ENCODE results near the gene TRIO. TPM values are rescaled to one million over a fixed set of nuclear protein-coding genes. Genes with fewer than 3 reads are reported as not detected.

TRIO gene
- total and polyA plus RNA-seq, 4 donors: 22.0 to 374 (median 191) TPM

DNA sequence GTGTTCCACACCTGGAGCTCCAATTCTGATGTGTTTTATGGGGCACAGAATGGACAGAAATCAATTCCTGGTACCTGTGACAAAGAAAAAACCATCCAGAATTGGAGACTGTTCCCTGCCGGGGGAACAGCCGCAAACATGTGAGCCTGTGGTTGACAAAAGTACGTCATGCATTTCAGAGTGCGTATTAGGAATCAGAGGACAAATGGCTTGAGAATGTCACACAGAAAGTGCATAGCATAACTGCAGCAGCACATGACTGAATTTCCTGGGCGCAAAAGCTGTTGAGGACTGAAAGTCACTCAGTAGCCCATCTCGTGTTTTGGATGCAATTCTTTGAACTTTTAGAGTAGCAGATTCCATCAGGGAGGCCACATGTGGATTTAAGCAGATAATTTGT is 85.1 kb downstream of the TRIO start:
- no peak overlapping the region for H3K27ac ChIP-seq (ENCODE audit: low read depth in 1 of 2, low read length in 2 of 2)
- DNase-seq (no peak), ATAC-seq (ENCODE audit: low FRiP score) (no peak)
- peaks cover 0 to 1% of the 10 kb centered on the region in 2 donors for H3K4me1 ChIP-seq (ENCODE audit: control insufficient read depth in 1 of 2, insufficient read depth in 2 of 2, low read length in 2 of 2)
- no peaks in the 10 kb centered on the region for H3K9me3 ChIP-seq (ENCODE audit: control insufficient read depth, low read length)
- no peak overlapping the region for H3K4me3 ChIP-seq (ENCODE audit: low read length in 2 of 2)
- no peaks in the 10 kb centered on the region for H3K27me3 ChIP-seq (ENCODE audit: control insufficient read depth in 1 of 2, insufficient read depth in 2 of 2, low read length in 1 of 2)
- H3K36me3 ChIP-seq (ENCODE audit: control insufficient read depth in 1 of 2, insufficient read depth in 2 of 2, low read length in 1 of 2): no peaks in the 10 kb centered on the region
- 86 to 88% methylated on average over 6 of the region's 6 CpGs for WGBS, 2 donors
- intact Hi-C loops (cut with DNase I): no loop called here

DNA sequence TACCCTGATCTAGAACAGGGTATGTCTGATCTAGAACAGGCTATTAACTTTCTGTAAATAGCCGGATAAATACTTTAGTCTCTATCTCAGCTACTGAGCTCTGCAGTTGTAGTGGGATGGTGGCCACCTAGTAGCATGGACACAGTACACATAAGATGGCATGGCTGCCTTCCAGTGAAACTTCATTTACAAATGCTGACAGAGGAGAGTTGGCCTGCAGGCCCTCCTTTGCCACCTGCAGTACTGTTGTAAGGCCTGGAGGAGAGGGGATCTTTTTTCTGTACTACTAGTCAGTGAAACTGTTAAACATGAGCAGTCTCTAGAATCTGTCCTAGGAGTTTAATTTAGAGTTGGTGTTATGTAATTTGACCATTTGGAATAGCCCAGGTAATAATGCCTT is 86.0 kb downstream of the TRIO start:
- Histone ChIP-seq H3K9me3 (ENCODE audit: control insufficient read depth, low read length) (no peaks in the 10 kb centered on the region), H3K36me3 (ENCODE audit: control insufficient read depth in 1 of 2, insufficient read depth in 2 of 2, low read length in 1 of 2) (no peaks in the 10 kb centered on the region), H3K4me1 (ENCODE audit: control insufficient read depth in 1 of 2, insufficient read depth in 2 of 2, low read length in 2 of 2) (peaks cover 0 to 1% of the 10 kb centered on the region in 2 donors), H3K27me3 (ENCODE audit: control insufficient read depth in 1 of 2, insufficient read depth in 2 of 2, low read length in 1 of 2) (no peaks in the 10 kb centered on the region), H3K27ac (ENCODE audit: low read depth in 1 of 2, low read length in 2 of 2) (no peak overlapping the region), H3K4me3 (ENCODE audit: low read length in 2 of 2) (no peak overlapping the region)
- intact Hi-C loops (cut with DNase I): no loop called here
- 79 to 87% methylated on average over 1 of the region's 1 CpG for WGBS, 2 donors
- ATAC-seq (ENCODE audit: low FRiP score) (no peak), DNase-seq (no peak)

DNA sequence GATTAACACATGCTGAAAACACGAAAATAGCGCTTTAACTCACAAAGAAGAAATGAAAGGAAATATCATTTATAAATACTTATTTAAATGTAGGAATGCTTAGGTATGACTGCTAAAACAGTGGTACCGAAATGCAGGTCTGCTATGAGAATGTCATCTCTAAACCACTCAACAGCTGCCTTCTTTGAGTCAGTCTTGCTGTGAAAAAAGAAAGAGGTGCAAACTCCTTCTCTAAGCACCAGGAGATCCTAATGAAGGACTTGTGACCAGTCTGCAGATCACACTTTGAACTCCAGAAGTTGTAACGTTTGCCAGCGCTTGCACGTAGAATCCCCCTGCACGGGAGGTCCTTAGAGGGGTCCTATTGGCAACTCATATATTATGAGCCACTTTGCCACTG is 86.6 kb downstream of the TRIO start:
- Histone ChIP-seq H3K27ac (ENCODE audit: low read depth in 1 of 2, low read length in 2 of 2) (no peak overlapping the region), H3K4me3 (ENCODE audit: low read length in 2 of 2) (no peak overlapping the region), H3K4me1 (ENCODE audit: control insufficient read depth in 1 of 2, insufficient read depth in 2 of 2, low read length in 2 of 2) (peaks cover 0 to 1% of the 10 kb centered on the region in 2 donors), H3K9me3 (ENCODE audit: control insufficient read depth, low read length) (no peaks in the 10 kb centered on the region), H3K27me3 (ENCODE audit: control insufficient read depth in 1 of 2, insufficient read depth in 2 of 2, low read length in 1 of 2) (no peaks in the 10 kb centered on the region), H3K36me3 (ENCODE audit: control insufficient read depth in 1 of 2, insufficient read depth in 2 of 2, low read length in 1 of 2) (no peaks in the 10 kb centered on the region)
- intact Hi-C loops (cut with DNase I): no loop called here
- WGBS, 2 donors: 85% methylated on average over 7 of the region's 7 CpGs
- DNase-seq: no peak
- ATAC-seq (ENCODE audit: low FRiP score): no peak

DNA sequence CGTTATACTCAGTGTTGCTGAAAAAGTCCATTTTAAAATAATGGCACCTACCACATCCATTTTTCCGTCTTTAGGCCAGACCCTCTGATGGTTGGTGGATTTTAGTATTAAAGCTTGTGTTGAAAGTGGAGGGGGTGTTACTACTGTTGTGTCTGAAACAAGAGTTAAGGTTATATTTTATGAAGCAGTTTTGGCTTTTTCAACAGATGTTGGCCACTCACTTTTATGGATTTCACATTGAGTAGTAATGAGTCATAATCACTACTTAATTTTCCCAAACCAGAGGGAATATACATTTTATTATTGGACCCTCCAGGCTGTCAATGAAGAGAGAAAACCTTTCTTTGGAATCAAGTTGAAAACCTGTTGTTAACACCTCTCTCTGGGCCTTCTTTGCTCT is 88.0 kb downstream of the TRIO start:
- no peak for DNase-seq
- H3K36me3 ChIP-seq (ENCODE audit: control insufficient read depth in 1 of 2, insufficient read depth in 2 of 2, low read length in 1 of 2): no peaks in the 10 kb centered on the region
- no peak for ATAC-seq (ENCODE audit: low FRiP score)
- intact Hi-C loops (cut with DNase I): no loop called here
- H3K4me1 ChIP-seq (ENCODE audit: control insufficient read depth in 1 of 2, insufficient read depth in 2 of 2, low read length in 2 of 2): peaks cover 0 to 1% of the 10 kb centered on the region in 2 donors
- no peaks in the 10 kb centered on the region for H3K9me3 ChIP-seq (ENCODE audit: control insufficient read depth, low read length)
- H3K27me3 ChIP-seq (ENCODE audit: control insufficient read depth in 1 of 2, insufficient read depth in 2 of 2, low read length in 1 of 2): no peaks in the 10 kb centered on the region
- 93 to 94% methylated on average over 2 of the region's 2 CpGs for WGBS, 2 donors
- no peak overlapping the region for H3K4me3 ChIP-seq (ENCODE audit: low read length in 2 of 2)
- no peak overlapping the region for H3K27ac ChIP-seq (ENCODE audit: low read depth in 1 of 2, low read length in 2 of 2)

DNA sequence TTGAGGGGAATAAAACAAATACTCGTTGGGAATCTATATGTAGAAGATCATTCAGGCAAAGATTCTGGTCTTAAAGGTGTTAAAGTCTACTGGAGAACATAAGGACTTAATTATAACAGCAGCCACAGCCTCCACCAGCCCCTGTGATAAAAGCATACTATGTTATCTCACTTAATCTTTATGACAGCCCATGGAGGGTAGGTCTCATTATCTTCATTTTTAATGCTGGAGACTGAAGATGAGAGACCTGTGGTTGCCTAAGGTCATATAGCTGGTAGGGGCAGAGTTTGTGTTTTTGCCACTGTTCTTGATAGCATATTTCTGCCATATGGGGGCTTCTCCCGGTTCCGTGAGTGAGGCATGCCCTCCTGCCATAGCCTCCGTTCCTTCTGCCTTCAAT is 88.7 kb downstream of the TRIO start:
- DNase-seq: no peak
- H3K4me3 ChIP-seq (ENCODE audit: low read length in 2 of 2): no peak overlapping the region
- WGBS, 2 donors: 89 to 91% methylated on average over 4 of the region's 4 CpGs
- H3K27me3 ChIP-seq (ENCODE audit: control insufficient read depth in 1 of 2, insufficient read depth in 2 of 2, low read length in 1 of 2): no peaks in the 10 kb centered on the region
- H3K36me3 ChIP-seq (ENCODE audit: control insufficient read depth in 1 of 2, insufficient read depth in 2 of 2, low read length in 1 of 2): no peaks in the 10 kb centered on the region
- no peak for ATAC-seq (ENCODE audit: low FRiP score)
- intact Hi-C loops (cut with DNase I): no loop called here
- H3K9me3 ChIP-seq (ENCODE audit: control insufficient read depth, low read length): no peaks in the 10 kb centered on the region
- H3K4me1 ChIP-seq (ENCODE audit: control insufficient read depth in 1 of 2, insufficient read depth in 2 of 2, low read length in 2 of 2): peaks cover 0 to 4% of the 10 kb centered on the region in 2 donors
- no peak overlapping the region for H3K27ac ChIP-seq (ENCODE audit: low read depth in 1 of 2, low read length in 2 of 2)

DNA sequence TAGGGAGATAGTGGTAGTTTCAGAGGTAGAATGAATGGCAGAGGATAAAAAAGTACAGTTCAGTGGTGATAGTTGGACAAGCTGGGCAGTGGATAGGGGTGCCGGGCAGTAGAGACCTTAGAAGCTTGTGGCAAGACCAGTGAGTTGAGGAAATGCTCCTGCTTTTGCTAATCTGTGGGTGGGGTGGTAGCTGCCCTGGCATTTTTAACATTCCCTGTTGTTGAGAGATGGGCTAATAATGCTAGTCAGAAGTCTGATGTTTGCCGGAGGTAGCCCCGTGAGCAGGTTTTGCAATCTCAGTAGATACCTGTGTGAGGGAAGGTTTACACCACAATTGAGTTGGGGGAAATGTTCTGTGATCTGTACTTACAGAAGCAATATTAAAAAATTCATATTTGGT is 91.1 kb downstream of the TRIO start:
- intact Hi-C loops (cut with DNase I): no loop called here
- Histone ChIP-seq H3K27ac (ENCODE audit: low read depth in 1 of 2, low read length in 2 of 2) (no peak overlapping the region), H3K9me3 (ENCODE audit: control insufficient read depth, low read length) (no peaks in the 10 kb centered on the region), H3K4me3 (ENCODE audit: low read length in 2 of 2) (no peak overlapping the region), H3K36me3 (ENCODE audit: control insufficient read depth in 1 of 2, insufficient read depth in 2 of 2, low read length in 1 of 2) (no peaks in the 10 kb centered on the region), H3K27me3 (ENCODE audit: control insufficient read depth in 1 of 2, insufficient read depth in 2 of 2, low read length in 1 of 2) (no peaks in the 10 kb centered on the region), H3K4me1 (ENCODE audit: control insufficient read depth in 1 of 2, insufficient read depth in 2 of 2, low read length in 2 of 2) (peaks cover 0 to 4% of the 10 kb centered on the region in 2 donors)
- ATAC-seq (ENCODE audit: low FRiP score) (no peak), DNase-seq (no peak)
- 87 to 94% methylated on average over 3 of the region's 3 CpGs for WGBS, 2 donors

DNA sequence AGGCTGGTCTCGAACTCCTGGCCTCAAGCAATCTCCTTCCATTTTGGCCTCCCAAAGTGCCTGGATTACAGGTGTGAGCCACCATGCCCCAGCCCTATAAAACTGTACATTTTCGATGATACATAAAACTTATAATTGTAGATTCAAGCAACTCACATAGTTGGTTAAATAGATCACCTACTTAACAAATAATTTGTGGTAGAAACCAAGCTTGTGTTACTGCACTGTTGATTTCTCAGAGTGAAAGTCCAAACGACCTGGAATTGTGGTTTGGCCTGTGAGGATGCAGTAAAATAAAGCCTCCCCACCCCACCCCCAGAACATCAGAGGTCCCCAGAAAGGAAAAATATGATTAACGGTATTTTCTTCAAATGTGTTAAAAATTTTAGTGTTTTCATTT is 92.7 kb downstream of the TRIO start:
- no peak overlapping the region for H3K4me3 ChIP-seq (ENCODE audit: low read length in 2 of 2)
- no peak for DNase-seq
- no peaks in the 10 kb centered on the region for H3K36me3 ChIP-seq (ENCODE audit: control insufficient read depth in 1 of 2, insufficient read depth in 2 of 2, low read length in 1 of 2)
- H3K27me3 ChIP-seq (ENCODE audit: control insufficient read depth in 1 of 2, insufficient read depth in 2 of 2, low read length in 1 of 2): no peaks in the 10 kb centered on the region
- H3K9me3 ChIP-seq (ENCODE audit: control insufficient read depth, low read length): no peaks in the 10 kb centered on the region
- WGBS, 2 donors: 87% methylated on average over 4 of the region's 4 CpGs
- H3K4me1 ChIP-seq (ENCODE audit: control insufficient read depth in 1 of 2, insufficient read depth in 2 of 2, low read length in 2 of 2): peaks cover 3 to 5% of the 10 kb centered on the region in 2 donors
- H3K27ac ChIP-seq (ENCODE audit: low read depth in 1 of 2, low read length in 2 of 2): no peak overlapping the region
- intact Hi-C loops (cut with DNase I): no loop called here
- ATAC-seq (ENCODE audit: low FRiP score): no peak

DNA sequence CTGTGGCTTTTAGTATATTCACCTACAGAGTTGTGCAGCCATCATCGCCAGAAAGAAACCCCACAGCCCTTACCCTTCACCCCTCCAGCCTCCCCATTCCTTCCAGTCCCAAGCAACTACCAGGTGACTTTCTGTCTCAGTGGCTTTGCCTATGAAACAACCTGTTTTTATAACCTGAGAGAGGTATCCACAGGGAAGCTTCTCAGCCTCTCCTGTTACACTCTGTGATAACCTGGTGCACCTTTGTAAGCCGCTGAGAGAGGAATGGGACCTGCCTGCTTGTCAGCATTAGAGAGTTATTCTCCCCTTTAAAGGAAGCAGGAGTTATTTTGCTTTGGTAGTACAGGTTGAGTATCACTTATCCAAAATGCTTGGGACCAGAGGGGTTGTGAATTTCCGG is 93.6 kb downstream of the TRIO start:
- Histone ChIP-seq H3K4me1 (ENCODE audit: control insufficient read depth in 1 of 2, insufficient read depth in 2 of 2, low read length in 2 of 2) (peaks cover 3 to 5% of the 10 kb centered on the region in 2 donors), H3K27me3 (ENCODE audit: control insufficient read depth in 1 of 2, insufficient read depth in 2 of 2, low read length in 1 of 2) (no peaks in the 10 kb centered on the region), H3K4me3 (ENCODE audit: low read length in 2 of 2) (no peak overlapping the region), H3K27ac (ENCODE audit: low read depth in 1 of 2, low read length in 2 of 2) (no peak overlapping the region), H3K9me3 (ENCODE audit: control insufficient read depth, low read length) (no peaks in the 10 kb centered on the region), H3K36me3 (ENCODE audit: control insufficient read depth in 1 of 2, insufficient read depth in 2 of 2, low read length in 1 of 2) (no peaks in the 10 kb centered on the region)
- DNase-seq (no peak), ATAC-seq (ENCODE audit: low FRiP score) (no peak)
- intact Hi-C loops (cut with DNase I): no loop called here
- 93 to 94% methylated on average over 3 of the region's 3 CpGs for WGBS, 2 donors

DNA sequence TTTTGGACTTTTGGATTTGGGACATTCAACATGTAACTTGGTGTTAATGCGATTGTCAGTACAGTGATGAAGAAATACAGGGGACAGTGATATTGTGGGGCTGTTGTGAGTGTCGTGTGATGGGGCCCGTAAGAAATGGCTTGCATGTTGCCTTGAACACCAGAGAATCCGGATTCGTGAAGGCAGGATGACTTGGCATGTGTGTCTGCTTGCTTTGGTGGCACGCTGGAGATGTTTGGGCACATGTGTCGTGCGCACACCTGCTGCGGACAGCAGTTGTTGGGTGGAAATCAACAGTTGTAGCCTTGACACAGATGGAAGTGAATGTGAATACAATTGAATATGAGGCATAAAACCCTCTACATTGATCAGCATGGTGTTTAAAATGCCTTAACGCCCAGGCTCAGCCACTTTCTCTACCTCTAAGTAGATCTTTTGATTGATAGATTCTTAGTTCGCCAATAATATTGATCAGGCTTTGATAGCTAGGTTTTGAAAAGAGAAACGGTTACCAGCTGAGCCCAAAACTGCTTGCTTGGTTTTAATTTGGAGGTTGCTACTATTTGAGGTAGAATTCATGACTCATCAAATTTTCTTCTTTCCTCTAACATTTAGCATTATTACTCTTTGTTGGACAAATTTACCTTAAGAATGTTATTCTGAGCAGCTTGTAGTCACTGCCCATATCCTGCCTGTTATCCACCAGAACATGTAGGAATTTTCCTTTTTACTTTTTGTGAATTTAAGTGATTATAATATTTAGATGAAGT is 94.4 kb downstream of the TRIO start:
- H3K4me1 ChIP-seq (ENCODE audit: control insufficient read depth in 1 of 2, insufficient read depth in 2 of 2, low read length in 2 of 2): peaks cover 3 to 5% of the 10 kb centered on the region in 2 donors
- no peaks in the 10 kb centered on the region for H3K36me3 ChIP-seq (ENCODE audit: control insufficient read depth in 1 of 2, insufficient read depth in 2 of 2, low read length in 1 of 2)
- DNase-seq: no peak
- no peak for ATAC-seq (ENCODE audit: low FRiP score)
- intact Hi-C loops (cut with DNase I): no loop called here
- H3K27me3 ChIP-seq (ENCODE audit: control insufficient read depth in 1 of 2, insufficient read depth in 2 of 2, low read length in 1 of 2): no peaks in the 10 kb centered on the region
- H3K4me3 ChIP-seq (ENCODE audit: low read length in 2 of 2): no peak overlapping the region
- no peak overlapping the region for H3K27ac ChIP-seq (ENCODE audit: low read depth in 1 of 2, low read length in 2 of 2)
- 88 to 89% methylated on average over 12 of the region's 12 CpGs for WGBS, 2 donors
- no peaks in the 10 kb centered on the region for H3K9me3 ChIP-seq (ENCODE audit: control insufficient read depth, low read length)

All from aorta (tissue), 5 donors.